ENCODE data around the gene ZFAND3. TPM values are rescaled to one million over a fixed set of nuclear protein-coding genes. Genes with fewer than 3 reads are reported as not detected.

The ZFAND3 gene
- total RNA-seq, 4 donors from 2014 or later: 30.5 to 57.4 (median 53.3) TPM

DNA sequence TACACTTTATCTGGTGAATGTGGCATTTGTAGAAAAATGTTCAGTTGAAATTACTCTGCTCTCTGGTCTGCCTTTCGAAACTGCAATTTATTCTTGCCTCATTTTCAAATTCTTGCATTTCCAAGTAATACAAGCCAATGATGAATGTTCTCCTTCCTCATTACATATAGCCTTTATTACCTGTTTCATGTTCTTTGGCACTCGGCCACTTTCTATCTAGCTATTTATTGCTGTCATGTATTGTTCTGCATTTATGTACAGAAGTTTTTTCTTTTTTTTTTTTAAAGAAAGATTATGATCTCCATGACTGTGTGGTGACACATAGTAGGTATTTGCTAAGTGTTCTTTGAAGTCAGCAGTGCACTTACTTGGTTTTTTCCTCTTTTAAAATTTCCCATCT, 261.4 kb downstream of the ZFAND3 start:
- no peaks in the 10 kb centered on the region for H3K27me3 ChIP-seq
- no peak for TF ChIP-seq POLR2A (IDR thresholded peaks at IDR 0.05)
- no peak for TF ChIP-seq CTCF (IDR thresholded peaks at IDR 0.05)
- no peak for DNase-seq
- peak overlapping the region in 3 of 4 donors; percentile 16 to 55 (median 33) for H3K27ac ChIP-seq
- no peak overlapping the region for H3K4me3 ChIP-seq
- peaks cover 0 to 4% (median 0%) of the 10 kb centered on the region in 3 donors for H3K36me3 ChIP-seq
- H3K9me3 ChIP-seq: no peaks in the 10 kb centered on the region
- peaks cover 0 to 17% (median 0%) of the 10 kb centered on the region in 4 donors for H3K4me1 ChIP-seq

- Histone ChIP-seq H3K36me3 (peaks cover 0 to 4% (median 0%) of the 10 kb centered on the region in 3 donors), H3K9me3 (no peaks in the 10 kb centered on the region), H3K27me3 (no peaks in the 10 kb centered on the region), H3K27ac (no peak overlapping the region), H3K4me1 (peaks cover 0 to 1% (median 0%) of the 10 kb centered on the region in 4 donors), H3K4me3 (no peak overlapping the region)
- TF ChIP-seq POLR2A (IDR thresholded peaks at IDR 0.05) (no peak), CTCF (IDR thresholded peaks at IDR 0.05) (no peak)
- no peak for DNase-seq
Measured at GRCh38 chr6:38085031-38085430, 265.5 kb downstream of the ZFAND3 start.

- H3K36me3 ChIP-seq: peaks cover 0 to 4% (median 0%) of the 10 kb centered on the region in 3 donors
- TF ChIP-seq POLR2A (IDR thresholded peaks at IDR 0.05) (no peak), CTCF (IDR thresholded peaks at IDR 0.05) (no peak)
- no peak for DNase-seq
- H3K4me1 ChIP-seq: no peaks in the 10 kb centered on the region
- no peak overlapping the region for H3K27ac ChIP-seq
- no peaks in the 10 kb centered on the region for H3K27me3 ChIP-seq
- no peaks in the 10 kb centered on the region for H3K9me3 ChIP-seq
- H3K4me3 ChIP-seq: no peak overlapping the region
Measured at GRCh38 chr6:38086346-38086745, 266.8 kb downstream of the ZFAND3 start.

GRCh38 chr6:38088010-38088409, 268.5 kb downstream of the ZFAND3 start:
- H3K27me3 ChIP-seq: no peaks in the 10 kb centered on the region
- H3K36me3 ChIP-seq: peaks cover 0 to 4% (median 0%) of the 10 kb centered on the region in 3 donors
- no peak overlapping the region for H3K27ac ChIP-seq
- H3K9me3 ChIP-seq: no peaks in the 10 kb centered on the region
- DNase-seq: no peak
- TF ChIP-seq CTCF (IDR thresholded peaks at IDR 0.05) (no peak), POLR2A (IDR thresholded peaks at IDR 0.05) (no peak)
- H3K4me3 ChIP-seq: no peak overlapping the region
- no peaks in the 10 kb centered on the region for H3K4me1 ChIP-seq

GRCh38 chr6:38088829-38089228, 269.3 kb downstream of the ZFAND3 start:
- Histone ChIP-seq H3K36me3 (peaks cover 0 to 4% (median 0%) of the 10 kb centered on the region in 3 donors), H3K9me3 (no peaks in the 10 kb centered on the region), H3K4me1 (no peaks in the 10 kb centered on the region), H3K4me3 (no peak overlapping the region), H3K27me3 (no peaks in the 10 kb centered on the region), H3K27ac (no peak overlapping the region)
- DNase-seq: no peak
- TF ChIP-seq CTCF (IDR thresholded peaks at IDR 0.05): no peak
- TF ChIP-seq POLR2A (IDR thresholded peaks at IDR 0.05): no peak

- H3K9me3 ChIP-seq: no peaks in the 10 kb centered on the region
- no peak overlapping the region for H3K27ac ChIP-seq
- H3K27me3 ChIP-seq: no peaks in the 10 kb centered on the region
- H3K4me1 ChIP-seq: no peaks in the 10 kb centered on the region
- no peak for TF ChIP-seq CTCF (IDR thresholded peaks at IDR 0.05)
- TF ChIP-seq POLR2A (IDR thresholded peaks at IDR 0.05): no peak
- H3K4me3 ChIP-seq: no peak overlapping the region
- no peaks in the 10 kb centered on the region for H3K36me3 ChIP-seq
- DNase-seq: no peak
Measured at GRCh38 chr6:38091613-38092012, 272.1 kb downstream of the ZFAND3 start.

Measured in Peyer's patch (tissue), 4 donors.